GM21367 (cell line): ENCODE measurements around the gene PKMYT1.
"Not testable (repeated sequence)": the region's sequence is repeated elsewhere in the genome, so short reads cannot be mapped to it uniquely, and the experiment has no call there.

Experiments
- ATAC-seq: cut with Tn5 transposase; IDR thresholded peaks from one replicate; pipeline ENCODE4 v1.9.1; 2021; ENCODE audit not compliant: unreplicated experiment

The PKMYT1 gene

GRCh38 chr16:2962334-2963073, 17.7 kb downstream of the PKMYT1 start:
- no peak for ATAC-seq

- no peak for ATAC-seq
Observed at GRCh38 chr16:2960183-2961010, 19.8 kb downstream of the PKMYT1 start.

GRCh38 chr16:2959206-2959605, 21.0 kb downstream of the PKMYT1 start:
- no peak for ATAC-seq

- no peak for ATAC-seq
Observed at GRCh38 chr16:2956579-2956956, 23.7 kb downstream of the PKMYT1 start.

- no peak for ATAC-seq
Observed at GRCh38 chr16:2955779-2956578, 24.3 kb downstream of the PKMYT1 start.

- no peak for ATAC-seq
Observed at GRCh38 chr16:2955438-2955778, 24.8 kb downstream of the PKMYT1 start.

- ATAC-seq: no peak
Observed at GRCh38 chr16:2954656-2955381, 25.4 kb downstream of the PKMYT1 start.

- no peak for ATAC-seq
Observed at GRCh38 chr16:2953706-2954627, 26.3 kb downstream of the PKMYT1 start.

- no peak for ATAC-seq
Observed at GRCh38 chr16:2952679-2953078, 27.6 kb downstream of the PKMYT1 start.

- no peak for ATAC-seq
Observed at GRCh38 chr16:2950773-2951172, 29.5 kb downstream of the PKMYT1 start.

- no peak for ATAC-seq
Observed at GRCh38 chr16:2950353-2950724, 29.9 kb downstream of the PKMYT1 start.

- no peak for ATAC-seq
Observed at GRCh38 chr16:2949705-2950352, 30.4 kb downstream of the PKMYT1 start.

- ATAC-seq: no peak
Observed at GRCh38 chr16:2948807-2949704, 31.2 kb downstream of the PKMYT1 start.

GRCh38 chr16:2946649-2947048, 33.6 kb downstream of the PKMYT1 start:
- no peak for ATAC-seq

GRCh38 chr16:2943716-2944115, 36.5 kb downstream of the PKMYT1 start:
- ATAC-seq: not testable (repeated sequence)

GRCh38 chr16:2942045-2942444, 38.2 kb downstream of the PKMYT1 start:
- ATAC-seq: no peak

GRCh38 chr16:2939968-2940367, 40.3 kb downstream of the PKMYT1 start:
- no peak for ATAC-seq

GRCh38 chr16:2938206-2938605, 42.0 kb downstream of the PKMYT1 start:
- ATAC-seq: no peak
